ENCODE results near the gene HOATZ.
A peak's percentile ranks its signal among the peaks of the same experiment; 100 is the strongest.

The HOATZ gene

DNA sequence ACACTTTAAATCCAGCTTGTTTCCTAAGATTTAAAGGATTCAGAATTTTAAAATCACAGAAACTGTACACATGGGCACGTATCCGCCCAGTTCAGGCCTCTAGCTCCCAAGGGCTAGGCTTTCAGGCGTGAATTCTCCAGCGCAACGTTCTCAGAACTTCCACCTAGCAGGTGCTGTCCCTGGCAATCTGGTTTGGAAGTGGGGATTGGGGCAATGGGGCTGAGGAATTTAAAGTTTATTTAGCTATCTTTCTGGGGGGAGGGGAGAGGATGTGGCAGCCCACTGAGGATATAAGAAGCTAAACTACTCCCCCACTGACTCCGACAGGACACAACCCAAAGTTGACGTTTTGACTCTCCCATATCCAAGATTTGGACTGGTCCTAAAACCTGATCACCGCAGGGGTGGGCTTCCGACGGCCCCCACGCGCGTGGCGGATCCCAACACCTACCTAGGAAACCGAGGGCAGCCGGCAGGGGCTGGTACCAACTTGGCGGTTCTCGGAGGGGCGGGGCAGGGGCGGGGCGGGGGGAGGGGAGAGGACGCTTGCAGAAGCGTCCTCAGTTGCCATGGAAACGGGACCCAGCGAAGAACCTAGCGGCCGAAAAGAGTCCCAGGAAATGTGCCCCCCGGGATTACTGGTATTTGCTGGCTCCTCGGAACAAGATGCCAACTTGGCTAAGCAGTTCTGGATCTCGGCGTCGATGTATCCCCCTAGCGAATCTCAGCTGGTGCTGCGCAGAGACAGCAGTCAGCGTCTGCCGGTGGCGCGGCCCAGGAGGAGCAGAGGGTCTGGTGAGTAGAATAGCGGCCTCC lies at the start of gene HOATZ:
TSS of gene HOATZ (plus strand) at position 563 of the 816 bp plus-strand sequence. CDS start at position 570, 7 bp downstream.
- peak; percentile 51 for DNase-seq (ENCODE audit: low spot score)

DNA sequence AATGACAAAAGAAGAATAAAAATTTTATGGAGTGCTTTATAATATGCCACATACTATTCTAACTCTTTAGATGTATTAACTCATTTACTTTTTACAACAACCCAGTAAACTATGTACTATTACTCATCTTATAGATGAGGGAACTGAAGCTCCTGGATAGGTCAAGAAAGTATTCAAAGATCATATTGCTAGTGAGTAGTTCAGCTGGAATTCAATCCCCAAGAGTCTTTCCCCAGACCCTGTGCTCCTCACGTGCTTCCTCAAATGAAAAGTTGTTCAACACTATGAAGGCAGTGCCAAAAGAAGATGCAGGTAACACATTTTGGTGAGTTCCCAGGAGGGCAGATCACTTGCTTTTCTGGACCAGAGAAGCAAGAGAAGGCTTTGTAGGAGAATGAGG lies 49.2 kb upstream of the HOATZ start:
- DNase-seq (ENCODE audit: low spot score) = no peak

- no peak for DNase-seq (ENCODE audit: low spot score)
Observed at GRCh38 chr11:111466615-111467014, 48.0 kb upstream of the HOATZ start.

DNA sequence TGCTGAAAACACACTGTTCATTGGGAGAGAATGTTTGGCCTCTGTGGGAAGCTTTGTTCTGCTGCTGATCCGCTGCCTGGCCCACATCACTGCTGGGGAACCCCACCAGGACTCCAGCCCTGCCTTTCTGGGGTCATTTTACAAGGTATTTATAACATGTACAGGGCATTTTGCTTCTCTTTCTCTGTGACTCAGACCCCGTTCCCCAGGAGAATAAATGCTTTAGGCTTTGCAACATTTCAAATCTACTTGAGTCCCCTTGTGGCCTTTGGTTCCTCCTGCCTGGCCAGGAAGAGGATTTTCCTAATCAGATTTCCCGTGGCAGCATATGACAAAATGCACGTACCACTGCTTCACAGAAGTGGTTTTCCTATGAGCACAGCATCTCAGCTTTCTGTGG lies 45.4 kb upstream of the HOATZ start:
- DNase-seq (ENCODE audit: low spot score) = no peak

DNA sequence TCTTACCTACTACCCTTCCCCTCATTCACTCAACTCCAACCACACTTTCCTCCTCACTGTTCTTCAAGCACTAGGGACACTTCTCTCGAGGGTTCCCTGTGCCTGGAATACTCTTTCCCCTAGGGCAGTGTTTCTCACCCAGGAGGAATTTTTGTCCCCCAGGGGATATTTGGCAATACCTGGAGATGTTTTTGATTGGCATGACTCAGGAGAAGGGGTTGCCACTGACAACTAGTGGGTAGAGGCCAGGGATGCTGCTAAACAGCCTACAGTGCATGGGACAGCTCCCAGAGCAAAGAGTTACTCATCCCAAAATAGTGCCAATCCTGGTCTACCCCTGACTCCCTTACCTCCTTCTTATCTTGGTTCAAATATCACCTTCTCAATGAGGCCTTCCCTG lies 42.4 kb upstream of the HOATZ start:
- DNase-seq (ENCODE audit: low spot score) = no peak

- DNase-seq (ENCODE audit: low spot score) = no peak
Observed at GRCh38 chr11:111474432-111474831, 40.1 kb upstream of the HOATZ start.

GRCh38 chr11:111476366-111476765 lies 38.2 kb upstream of the HOATZ start:
- no peak for DNase-seq (ENCODE audit: low spot score)

- DNase-seq (ENCODE audit: low spot score) = no peak
Observed at GRCh38 chr11:111476956-111477355, 37.6 kb upstream of the HOATZ start.

GRCh38 chr11:111477898-111478297 lies 36.7 kb upstream of the HOATZ start:
- DNase-seq (ENCODE audit: low spot score) = no peak

DNA sequence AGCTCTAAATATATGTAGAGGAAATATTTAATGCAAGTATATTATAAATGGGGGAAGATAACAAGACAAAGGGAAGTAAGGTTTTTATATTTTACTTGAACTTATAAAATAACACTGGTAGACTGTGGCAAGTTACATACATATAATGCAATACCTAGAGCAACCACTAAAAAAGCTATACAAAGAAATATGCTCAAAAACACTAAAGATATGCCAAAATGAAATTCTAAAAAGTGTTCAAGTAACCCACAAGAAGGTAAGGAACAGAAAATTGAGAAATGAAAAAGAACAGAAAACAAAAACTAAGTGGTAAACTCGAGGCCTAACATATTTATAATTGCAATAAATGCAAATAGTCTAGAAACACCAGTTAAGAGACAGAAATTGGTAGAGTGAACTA lies 34.9 kb upstream of the HOATZ start:
- no peak for DNase-seq (ENCODE audit: low spot score)

GRCh38 chr11:111483431-111483830 lies 31.1 kb upstream of the HOATZ start:
- no peak for DNase-seq (ENCODE audit: low spot score)

- no peak for DNase-seq (ENCODE audit: low spot score)
Observed at GRCh38 chr11:111490496-111490895, 24.1 kb upstream of the HOATZ start.

- DNase-seq (ENCODE audit: low spot score) = no peak
Observed at GRCh38 chr11:111494040-111494439, 20.5 kb upstream of the HOATZ start.

GRCh38 chr11:111499483-111499882 lies 15.1 kb upstream of the HOATZ start:
- DNase-seq (ENCODE audit: low spot score) = no peak

DNA sequence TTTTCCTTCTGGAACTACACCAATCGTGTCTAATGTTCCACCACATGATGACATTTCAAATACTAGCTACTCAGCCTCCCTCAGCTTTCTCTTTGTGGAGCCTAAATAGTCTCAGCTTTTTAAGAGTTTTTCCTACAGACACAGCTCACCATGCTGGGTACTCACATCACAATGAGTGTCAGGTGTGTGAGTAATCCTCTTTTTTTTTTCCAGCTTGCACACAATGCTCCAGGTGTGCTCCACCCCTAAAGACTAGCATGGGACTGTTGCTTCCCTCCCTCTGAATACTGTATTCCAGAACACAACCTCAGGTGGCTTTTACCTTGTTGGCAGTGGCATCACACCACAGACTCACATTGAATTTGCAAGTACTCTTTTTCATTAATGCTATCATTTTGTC lies 14.1 kb upstream of the HOATZ start:
- no peak for DNase-seq (ENCODE audit: low spot score)

GRCh38 chr11:111502611-111503010 lies 12.0 kb upstream of the HOATZ start:
- DNase-seq (ENCODE audit: low spot score) = no peak

GRCh38 chr11:111510311-111510710 lies 4.3 kb upstream of the HOATZ start:
- no peak for DNase-seq (ENCODE audit: low spot score)

DNA sequence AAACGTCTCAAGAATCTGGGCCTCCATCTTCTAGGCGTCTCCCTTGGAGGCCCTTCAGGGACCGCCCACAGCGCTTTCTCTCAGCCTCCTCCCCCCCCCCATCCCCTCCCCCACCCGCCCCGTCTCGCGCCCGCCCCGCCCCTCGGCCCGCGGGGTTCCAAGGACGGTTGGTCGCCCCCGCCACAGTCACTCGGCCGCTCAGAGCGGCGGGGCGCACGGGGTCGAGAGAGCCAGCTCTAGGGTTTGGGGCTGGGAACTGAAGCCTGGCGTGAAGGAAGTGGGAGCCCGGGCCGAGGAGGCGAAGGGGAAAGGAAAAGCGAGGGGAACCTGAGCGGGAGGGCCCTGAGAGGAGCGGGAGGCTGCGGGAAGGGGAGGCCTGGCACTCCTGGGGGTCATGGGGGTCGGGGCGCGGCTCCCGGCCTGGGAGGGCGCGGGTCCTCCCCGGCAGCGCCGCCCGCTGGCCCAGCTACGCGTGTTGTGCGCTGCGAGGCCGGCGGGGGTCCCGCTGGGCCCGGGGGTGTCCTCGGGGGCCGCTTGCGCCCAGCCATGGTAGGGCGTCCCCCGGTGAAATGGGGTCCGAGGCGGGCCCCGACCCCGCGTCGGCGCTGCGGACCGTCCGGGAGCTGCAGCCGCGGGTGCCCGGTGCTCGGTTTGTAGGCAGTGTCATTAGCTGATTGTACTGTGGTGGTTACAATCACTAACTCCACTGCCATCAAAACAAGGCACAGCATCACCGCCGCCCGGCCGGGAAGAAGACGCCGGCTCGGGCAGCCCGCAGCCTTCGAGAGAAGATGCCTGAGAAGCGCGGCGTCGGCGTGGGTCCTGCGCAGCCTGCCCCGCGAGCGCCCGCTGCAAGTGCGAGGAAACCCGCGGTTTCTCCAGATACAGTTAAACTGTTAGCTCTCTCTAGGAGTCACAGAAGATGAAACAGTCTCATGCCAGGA lies 2.0 kb upstream of the HOATZ start, which contains the start of gene BTG4:
TSS of gene BTG4 (minus strand) at position 91 of the 944 bp plus-strand sequence. CDS start 13,610 bp downstream, outside the sequence.
- DNase-seq (ENCODE audit: low spot score) = no peak

- no peak for DNase-seq (ENCODE audit: low spot score)
Observed at GRCh38 chr11:111513240-111513605, 1.4 kb upstream of the HOATZ start.

- no peak for DNase-seq (ENCODE audit: low spot score)
Observed at GRCh38 chr11:111515591-111515990, 1.0 kb downstream of the HOATZ start.

DNA sequence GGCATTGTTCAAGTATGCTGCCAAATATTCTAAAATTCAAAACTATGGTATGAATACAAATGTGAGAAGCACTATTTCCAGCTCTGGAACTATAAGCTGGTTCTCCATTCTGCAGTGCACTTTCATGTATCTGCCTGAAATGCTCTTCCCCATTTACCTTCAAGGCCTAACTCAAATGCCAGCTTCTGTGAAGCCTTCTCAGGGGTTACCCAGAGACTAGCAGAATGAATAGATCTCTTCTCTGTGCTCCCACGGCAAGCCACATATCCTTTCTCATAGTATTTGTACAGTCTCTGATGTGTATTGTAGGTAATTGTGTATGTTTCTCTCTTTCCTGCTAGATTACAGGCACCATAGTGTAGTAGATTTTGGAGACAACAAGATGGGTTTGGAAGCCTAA lies 4.1 kb downstream of the HOATZ start:
- no peak for DNase-seq (ENCODE audit: low spot score)

DNA sequence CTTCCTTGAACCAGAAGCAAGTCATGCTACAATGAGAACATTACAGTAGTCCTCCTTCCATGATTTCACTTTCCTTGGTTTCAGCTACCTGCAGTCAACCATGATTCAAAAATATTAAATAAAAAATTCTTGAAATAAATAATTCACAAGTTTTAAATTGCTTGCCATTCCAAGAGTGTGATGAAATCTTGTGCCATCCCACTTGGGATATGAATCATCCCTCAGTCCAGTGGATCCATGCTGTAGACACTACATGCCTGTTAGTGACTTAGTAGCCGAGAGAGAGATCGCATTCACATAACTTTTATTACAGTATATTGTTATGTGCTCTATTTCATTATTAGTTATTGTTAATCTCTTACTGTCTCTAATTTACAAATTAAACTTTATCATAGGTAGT lies 6.0 kb downstream of the HOATZ start:
- no peak for DNase-seq (ENCODE audit: low spot score)

GRCh38 chr11:111521135-111521534 lies 6.6 kb downstream of the HOATZ start:
- DNase-seq (ENCODE audit: low spot score) = no peak

Data from globus pallidus (tissue), 1 donor.